HG03108 (cell line): Measurements from ENCODE around the gene SP6.

Experiments
- ATAC-seq: cut with Tn5 transposase; IDR thresholded peaks from one replicate; pipeline ENCODE4 v1.9.1; 2021; ENCODE audit warnings: moderate library complexity; ENCODE audit not compliant: unreplicated experiment

Gene SP6

DNA sequence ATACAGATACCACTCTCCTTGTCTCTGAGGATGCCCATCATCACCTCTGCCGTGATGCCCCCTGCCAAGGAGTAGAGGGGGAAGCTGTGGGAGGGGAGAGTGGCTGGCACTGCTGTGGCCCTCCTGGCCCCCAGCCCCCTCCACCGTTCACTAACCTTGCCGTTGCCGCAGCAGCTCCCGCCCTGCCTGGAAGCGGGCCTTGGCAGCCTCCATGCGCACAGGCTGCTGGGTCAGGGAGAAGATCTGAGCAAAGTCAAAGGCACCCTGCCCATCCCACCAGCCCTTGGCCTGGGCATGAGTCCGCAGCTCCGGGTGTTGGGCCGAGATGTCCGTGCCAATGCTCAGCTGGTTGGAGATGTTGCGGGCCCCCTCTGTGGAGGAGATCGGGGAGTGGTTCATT is 12.3 kb downstream of the SP6 start:
- no peak for ATAC-seq

DNA sequence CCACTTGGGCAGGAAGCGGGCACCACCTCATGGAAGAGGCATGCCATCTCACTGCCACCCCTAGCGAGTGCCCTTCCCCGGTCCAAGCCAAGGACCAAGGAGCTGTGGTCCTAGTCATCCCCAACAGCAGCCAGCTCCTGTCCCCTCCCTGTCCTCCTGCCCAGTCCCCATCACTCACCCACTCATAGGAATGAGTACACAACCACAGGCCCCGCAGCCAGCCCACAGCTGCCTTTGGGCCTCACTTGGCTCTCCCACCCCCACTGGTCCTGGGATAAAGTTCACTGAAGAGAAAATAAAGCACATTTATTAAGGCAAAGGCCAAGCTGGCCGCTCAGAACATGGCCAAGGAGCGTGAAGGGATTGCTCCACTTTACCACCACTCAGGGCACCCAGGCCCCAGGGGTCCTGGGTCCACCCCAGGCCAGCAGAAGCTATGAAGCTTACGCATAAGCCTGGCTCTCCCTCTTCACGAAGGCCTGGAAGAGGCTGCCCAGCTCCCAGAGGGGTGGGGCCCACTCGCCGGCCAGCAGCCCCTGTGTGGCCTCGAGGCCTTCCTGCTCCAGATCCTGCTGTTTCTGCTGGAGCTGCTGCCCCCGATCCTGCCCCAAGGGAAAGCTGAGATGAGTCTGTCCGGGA is 13.4 kb downstream of the SP6 start:
- ATAC-seq, result no peak

DNA sequence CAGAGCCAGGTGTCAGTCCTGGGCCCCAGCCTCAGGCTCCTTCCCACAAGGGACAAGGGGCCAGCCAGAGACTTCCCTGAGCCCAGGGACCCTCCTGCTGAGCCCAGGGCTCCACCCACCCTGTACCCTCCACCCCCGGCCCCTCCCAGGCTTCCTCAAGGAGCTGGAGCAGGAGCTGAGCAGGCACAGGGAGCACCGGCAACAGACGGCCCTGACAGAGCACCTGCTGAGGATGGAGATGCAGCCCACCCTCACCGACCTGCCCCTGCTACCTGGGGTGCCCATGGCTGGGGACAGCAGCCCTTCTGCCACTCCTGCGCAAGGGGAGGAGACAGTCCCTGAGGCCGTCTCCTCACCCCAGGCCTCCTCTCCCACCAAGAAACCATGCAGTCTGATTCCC is 14.4 kb downstream of the SP6 start:
- no peak for ATAC-seq

DNA sequence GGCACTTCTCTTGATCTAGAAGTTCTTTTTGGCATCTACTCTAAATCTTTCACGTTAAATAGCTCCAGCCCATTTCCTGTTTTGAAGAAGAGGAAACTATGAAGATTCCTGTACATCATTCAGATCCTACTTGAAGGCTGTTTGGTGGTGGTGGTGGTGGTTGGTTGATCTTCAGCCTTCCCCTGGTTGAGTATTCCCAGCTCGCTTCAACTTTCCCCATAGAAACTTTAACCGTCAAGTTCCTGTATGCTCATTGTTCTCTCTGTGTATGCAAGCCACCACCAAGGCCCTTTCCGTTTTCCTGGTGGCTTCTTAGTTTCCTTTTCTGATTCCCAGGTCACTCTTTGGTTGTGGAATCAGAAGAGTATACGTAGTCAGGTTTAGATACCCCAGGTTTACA is 16.2 kb downstream of the SP6 start:
- no peak for ATAC-seq

DNA sequence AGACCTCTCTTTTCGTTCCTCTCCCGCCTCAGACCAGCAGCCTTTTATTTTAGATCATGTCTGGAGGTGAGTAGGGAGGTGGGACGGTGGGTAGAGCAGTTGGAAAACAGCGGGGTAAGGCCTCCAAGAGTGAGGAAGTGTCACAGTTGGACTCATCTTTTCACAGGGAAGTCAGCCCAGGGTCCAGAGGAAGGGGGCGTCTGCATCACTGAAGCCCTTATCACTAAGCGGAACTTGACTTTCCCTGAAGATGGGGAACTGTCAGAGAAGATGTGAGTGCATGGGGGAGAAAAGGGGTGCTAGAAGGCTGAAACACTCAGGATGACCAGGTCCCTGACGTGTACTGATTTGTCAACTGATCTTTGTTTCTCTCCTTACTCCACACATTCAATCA is 19.0 kb downstream of the SP6 start:
- no peak for ATAC-seq

DNA sequence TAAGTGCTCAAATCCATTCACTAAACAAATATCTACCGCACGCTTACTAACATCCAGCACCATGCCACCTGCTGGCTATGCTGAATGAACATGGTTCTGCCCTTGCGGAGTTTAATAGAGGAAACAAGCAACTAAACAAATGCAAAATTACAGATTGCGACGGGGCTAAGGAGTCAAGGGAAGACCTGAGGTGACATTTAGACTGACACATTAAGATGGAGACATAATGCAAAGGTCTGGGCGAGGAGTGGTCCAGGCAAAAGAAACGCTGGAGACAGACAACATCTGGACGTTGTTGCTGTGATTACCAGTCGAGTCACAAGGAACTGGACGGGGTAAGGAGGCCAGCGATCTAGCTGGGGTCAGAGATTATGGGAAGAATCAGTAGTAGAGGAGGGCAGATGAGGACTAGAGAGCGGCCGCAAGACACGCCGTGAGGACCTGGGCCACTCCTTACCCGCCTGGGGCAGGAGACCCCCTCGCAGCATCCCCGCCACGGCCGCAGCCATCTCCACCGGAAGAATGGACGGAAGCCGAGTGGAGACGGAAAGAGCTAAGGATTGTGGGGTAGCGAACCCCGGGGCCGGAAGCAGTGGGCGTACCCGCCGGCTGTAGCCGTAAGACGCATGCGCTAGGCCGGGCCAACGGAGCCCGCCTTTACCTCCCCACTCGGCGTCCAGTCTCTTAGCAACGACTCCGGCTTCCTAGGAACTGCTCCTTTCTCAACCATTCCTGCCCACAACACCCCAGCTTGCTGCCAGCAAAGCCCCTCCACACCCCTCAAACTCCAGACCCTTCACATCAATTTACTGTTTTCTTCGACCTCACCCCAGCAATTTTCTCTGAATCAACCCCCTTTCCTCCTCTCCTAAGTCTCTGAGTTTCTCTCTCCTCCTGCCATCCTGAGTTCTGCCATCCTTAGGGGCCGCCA is 19.7 kb downstream of the SP6 start, which contains the start of the genes LRRC46 and MRPL10:
Gene LRRC46 (plus strand): TSS at position 668 of the 931 bp plus-strand sequence. CDS start 320 bp downstream, outside the sequence.
Gene MRPL10 (minus strand): TSS at position 539 of the 931 bp plus-strand sequence. CDS start 30 bp downstream, at position 509.
- peak; percentile 78 for ATAC-seq

DNA sequence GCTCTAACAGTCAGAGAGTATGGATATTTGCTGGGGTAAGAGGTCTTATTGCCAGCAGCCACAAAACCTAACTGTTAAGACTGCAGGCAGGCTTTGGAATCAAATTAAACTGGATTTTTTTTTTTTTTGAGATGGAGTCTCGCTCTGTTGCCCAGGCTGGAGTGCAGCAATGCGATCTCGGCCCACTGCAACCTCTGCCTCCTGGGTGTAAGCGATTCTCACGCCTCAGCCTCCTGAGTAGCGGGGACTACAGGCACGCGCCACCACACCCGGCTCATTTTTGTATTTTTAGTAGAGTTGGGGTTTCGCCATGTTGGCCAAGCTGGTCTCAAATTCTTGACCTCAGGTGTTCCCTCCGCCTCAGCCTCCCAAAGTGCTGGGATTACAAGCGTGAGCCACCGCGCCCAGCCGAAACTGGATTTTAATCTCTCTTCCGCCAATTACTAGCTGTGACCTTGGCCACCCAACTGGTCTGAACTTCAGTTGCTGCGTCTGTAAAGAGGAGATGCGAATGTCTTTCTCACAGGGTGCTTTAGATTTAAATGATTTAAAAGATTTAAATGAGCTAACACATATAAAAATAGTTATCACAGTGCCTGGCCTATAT is 20.5 kb downstream of the SP6 start:
- no peak for ATAC-seq

DNA sequence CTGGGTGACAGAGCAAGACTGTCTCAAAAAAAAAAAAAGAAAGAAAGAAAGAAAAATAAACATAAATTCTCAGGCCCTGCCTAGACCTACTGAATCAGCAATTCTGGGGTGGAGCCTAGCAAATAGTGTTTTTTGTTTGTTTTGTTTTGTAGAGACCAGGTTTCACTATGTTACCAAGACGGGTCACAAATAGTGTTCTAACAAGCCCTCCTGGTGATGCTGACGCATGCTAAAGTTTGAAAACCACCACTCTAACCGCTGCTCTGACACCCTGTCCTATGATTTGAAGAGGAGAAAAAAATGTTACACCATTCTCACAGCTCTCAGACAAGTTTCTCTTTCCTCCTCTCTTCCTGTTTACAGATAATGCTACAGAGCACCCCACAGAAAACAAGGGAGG is 21.1 kb downstream of the SP6 start:
- ATAC-seq, result no peak

DNA sequence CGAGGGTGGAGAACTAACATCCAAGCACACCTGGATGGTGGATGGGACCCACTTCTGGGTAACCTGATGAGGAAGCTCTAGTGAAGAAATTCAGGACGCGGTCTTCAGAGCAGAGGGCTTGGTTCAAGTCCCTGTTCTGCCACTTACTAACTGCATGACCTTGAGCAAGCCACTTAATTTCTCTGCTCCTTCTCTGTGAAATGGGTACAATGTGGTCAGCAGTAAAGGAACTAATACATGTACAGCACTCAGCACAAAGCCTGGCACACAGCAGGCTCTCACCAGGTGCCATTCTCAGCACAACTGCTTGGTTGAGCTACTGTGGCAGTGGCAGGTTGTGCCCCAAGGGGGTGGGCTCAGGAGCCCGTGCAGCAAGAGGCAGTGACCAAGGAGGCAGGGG is 27.4 kb downstream of the SP6 start:
- ATAC-seq, result no peak

DNA sequence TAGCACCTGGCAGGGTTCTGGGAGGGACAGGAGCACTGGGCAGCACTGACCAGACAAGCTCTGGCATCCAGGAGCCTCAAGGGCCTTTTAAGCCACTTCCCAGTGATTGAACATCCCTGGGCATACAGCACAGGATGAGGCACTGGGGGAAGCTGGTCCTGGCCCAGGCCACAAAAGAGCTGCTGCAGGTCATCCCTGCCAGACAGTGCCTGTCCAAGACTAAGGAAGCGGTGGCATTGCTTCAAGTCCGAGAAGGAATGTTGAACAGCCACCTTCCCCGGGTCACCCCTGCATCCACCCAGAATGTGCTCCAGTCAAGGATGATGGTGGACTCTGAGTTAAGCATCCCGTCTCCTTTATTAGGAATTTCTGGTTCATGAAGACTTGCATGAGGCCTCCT is 28.2 kb downstream of the SP6 start:
- no peak for ATAC-seq

DNA sequence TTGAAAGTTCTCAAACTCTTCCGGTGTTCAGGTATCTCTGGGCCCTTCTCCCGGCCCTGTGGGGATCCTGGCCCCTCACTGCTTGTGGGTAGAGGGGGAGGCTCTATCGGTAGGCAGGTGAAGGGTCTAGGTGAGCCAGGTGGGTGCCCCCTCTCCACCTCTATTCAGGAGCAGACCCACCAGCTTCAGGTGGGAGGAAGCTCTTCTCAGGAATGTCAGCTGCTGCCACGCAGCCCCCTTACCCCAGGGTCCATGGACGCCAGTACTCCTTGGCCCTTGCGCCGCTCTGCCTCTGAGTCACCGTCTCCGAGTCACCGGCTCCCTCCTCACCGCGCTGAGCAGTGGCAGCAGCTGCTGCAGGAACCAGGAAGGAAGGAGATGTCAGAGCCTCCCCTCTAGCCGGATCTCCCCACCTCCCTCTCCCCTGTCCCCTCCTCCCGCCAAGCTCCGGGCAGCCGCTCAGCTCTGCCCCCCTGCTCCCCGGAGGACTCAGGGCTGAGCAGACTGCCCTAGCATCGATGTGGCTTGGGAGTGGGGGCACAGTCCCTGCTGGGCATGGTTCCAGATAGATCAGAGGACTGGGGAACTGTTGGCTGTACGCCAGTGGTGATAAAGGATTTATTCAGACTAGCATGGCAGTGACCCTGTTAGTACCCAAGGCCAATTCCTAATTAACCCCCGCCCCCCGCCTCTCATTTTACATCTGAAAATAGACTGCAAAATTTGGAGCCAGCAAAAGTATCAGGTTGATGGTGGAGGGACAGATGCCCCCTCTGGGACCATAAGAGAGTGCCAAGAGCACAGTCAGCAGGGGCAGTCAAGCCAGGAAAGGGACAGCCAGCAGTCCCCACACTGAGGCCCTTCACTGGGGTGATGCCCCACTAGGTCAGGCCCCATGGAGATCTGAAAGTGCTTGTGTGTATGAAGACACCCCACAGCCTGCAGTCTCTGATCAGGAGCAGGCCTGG is 29.3 kb downstream of the SP6 start, which contains the start of gene OSBPL7:
Gene OSBPL7 (minus strand): TSS at position 371 of the 968 bp plus-strand sequence. CDS start 1,516 bp downstream, outside the sequence.
- peak; percentile 79 for ATAC-seq

DNA sequence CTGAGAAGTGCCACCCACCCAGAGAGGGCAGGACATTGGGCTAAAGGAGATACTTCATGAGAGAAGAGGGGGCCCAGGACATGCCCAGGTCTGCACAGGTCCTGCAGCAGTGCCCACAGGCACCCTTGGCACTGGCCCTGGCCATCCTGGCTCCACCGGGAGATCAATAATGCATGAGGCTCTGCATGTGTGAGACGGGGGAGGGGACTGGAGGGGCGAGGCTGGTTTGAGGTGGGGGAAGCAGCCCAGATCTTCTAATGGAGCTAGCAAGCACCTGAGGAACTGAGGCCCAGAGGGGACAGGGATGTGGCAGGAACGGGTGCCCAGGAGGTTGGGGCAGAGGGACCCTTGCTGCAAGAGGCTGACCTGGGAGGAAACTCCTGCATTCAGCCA is 29.9 kb downstream of the SP6 start:
- ATAC-seq, result peak; percentile 5

DNA sequence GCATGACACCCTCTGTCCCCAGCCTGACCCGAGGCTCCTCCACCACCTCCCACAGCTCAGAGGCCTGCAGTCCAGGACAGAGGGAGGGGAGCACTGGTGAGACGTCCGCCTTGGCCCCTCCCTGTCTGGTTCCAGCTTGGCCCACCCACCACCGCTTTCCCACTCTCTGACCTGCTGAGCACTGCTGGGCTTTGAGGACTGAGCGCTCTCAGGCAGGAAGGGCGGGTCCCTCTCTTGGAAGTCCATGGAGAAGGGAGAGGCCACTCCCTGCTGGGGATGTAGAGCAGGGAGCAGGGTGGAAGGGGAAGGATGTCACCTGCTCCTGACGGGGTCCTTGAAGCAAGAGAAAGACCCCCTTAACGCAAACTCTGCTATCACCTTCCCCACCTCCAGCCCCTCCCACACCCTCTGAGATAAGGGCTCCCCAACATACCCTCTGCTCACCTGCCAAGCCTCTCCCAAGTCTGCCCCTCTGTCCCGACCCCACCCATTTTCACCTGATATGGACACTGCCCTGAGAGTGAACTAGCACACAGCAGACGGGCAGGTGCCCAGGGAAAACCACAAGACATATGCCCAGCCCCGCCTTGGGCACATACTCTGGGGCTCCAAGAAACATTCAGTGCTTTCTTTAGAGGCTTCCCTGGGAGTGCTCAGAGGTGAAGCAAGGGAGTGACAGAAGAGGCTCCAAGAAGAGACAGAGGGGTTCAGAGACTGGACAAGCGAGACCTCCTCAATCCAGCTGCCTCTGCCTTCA is 30.8 kb downstream of the SP6 start:
- ATAC-seq, result no peak

DNA sequence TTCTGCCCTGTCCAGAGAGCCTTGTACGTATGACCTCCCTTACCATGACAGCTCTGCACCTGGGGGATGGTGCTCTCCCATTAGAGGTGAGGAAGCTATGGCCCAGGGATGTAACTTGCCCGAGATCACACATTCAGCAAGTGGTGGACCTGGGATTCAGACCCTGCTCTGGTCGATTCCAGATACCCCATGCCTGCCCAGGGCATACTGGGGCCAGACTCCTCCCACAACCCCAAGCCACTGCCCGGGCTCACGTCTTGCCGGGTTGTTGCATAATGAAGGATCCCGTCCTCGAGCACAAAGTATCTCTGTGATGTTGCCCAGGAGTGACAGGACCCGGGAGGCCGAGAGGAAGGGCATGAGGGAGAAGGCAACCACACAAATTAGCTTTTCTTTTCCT is 31.5 kb downstream of the SP6 start:
- no peak for ATAC-seq

DNA sequence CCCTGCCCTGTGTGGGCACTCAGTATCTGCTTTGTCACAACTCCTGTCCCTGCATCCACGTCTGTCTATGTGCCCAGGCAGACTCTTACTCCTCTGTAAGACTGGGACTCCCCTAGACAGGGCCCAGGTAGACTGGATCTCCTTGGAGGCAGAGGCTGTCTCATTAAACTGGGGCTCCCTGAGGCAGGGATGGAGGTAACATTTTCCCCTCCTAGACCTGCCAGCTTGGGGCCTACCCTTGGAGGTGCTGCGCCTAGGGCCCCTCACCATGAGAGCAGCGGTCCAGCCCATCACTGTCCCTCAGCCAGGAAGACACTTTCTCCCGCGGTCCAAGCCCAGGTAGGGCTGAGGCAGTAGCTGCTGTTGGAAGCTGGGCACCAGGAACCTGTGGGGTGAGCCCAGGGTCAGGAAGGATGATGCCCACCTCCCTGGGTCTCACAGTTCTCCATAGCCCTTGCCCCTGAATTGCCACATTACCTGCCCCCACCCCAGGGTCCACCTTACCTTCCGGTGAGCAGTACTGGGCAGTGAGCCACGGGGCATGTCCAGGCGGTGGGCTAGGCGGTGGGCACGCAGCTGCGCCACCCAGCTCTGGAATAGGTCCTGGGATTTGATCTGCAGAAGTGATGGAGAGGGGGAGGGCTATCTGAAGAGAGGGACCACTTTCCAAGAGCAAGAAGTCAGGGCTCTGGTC is 32.8 kb downstream of the SP6 start:
- ATAC-seq, result no peak

DNA sequence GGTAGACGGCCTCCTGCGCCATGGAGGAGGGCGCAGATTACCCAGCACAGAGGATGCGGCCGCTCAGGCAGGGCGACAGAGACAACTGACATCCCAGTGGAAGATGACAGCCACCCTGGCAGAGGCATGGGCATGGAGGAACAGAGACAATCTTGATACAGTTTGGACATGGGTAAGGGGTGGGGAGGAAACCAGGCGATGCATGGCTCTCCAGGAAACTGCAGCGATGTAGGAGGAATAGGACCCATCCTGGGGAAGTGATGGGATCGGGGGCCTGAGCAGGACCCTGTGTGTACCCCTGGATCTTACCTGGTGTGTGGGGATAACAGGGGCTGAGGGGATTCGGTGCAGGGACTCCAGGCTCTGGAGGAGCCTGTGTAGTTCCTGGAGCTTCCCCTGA is 34.0 kb downstream of the SP6 start:
- ATAC-seq, result no peak

DNA sequence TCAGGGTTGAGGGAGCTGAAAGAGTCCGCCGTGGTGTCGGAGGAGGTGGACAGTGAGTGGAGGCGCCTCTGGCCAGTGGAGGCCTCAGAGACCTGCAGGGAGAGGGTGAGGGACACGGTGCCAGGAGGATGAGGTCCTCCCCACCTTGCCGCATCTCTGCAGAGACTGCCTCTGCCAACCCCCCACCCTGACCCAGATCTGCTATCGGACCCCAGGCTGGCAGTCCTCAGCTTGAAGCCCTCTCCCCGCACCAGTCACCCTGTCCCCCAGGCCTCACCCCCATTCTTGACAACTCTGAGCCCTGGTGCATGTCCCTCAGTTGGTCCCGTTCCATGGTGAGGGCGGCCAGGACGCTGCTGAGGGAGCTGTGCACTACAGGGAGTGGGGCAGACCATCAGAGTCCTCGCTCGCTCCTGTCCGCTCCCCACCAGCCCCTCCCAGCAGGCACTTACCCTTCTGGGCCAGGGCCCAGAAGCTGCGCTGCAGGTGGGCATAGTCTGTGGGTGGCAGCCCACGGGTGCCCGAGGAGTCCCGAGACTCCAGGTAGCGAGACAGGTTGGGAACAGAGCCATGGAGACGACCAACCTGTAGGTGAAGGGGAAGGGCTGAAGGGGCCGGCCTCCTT is 34.7 kb downstream of the SP6 start:
- ATAC-seq, result no peak

DNA sequence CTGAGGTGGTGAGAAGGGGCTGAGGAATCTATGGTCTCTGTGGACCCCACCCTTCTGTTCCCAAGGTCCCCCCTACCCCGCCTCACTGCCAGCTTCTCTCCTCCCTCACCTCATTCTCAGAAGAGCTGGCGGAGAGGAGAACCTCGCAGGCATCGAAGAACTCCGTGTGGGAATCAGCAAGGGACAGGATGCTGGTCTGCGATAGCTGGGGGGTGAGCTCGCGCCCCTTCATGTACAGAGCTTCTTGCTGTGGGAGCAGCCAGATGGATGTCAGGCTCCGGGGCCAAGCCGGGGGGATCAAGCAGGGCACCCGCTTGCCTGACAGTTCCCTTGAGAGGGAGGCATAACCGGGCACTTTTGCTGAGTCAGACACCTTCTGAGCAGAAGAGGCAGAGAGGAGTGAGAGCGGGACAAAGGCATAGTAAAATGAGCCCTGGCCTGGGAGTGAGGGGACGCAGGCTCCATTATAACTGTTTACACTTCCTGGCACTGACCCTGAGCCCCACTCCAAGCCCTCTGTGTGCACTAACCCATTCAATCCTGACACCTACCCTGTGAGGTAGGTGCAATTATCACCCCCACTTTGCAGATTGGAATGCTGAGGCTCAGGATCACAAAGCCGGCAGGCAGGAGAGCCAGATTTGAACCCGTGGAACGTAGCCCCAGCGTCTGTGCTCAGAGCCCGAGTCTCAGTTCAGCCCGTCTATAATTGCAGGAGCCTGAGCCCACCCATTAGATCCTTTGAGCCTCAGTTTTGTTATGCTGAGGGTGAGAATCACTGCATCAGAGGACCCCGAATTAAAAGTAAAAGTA is 35.7 kb downstream of the SP6 start:
- ATAC-seq, result no peak
